SU-DHL-6 (cell line): ENCODE results near the gene CHSY3.

Experiments
- H2AFZ ChIP-seq: fragments of 200-600 bp; sonication (generic); 2 replicates; pipeline ENCODE4 v1.6.1; 2014; ENCODE audit warnings: low read depth, mild to moderate bottlenecking, moderate library complexity, mixed read lengths, antibody characterized with exemption, low read length; ENCODE audit not compliant: severe bottlenecking
- H3F3A ChIP-seq: fragments of 200-600 bp; shearing (Covaris generic); 2 replicates; pipeline ENCODE4 v1.6.0; 2016; ENCODE audit warnings: antibody characterized with exemption, mild to moderate bottlenecking; ENCODE audit not compliant: insufficient read depth
- H3K27ac ChIP-seq: fragments of 200-600 bp; sonication (generic); 2 replicates; pipeline ENCODE4 v1.5.1; 2016; ENCODE audit warnings: low read depth, mild to moderate bottlenecking, low read length, moderate library complexity, mixed read lengths
- H3K27me3 ChIP-seq: fragments of 200-600 bp; sonication (generic), shearing (Covaris generic); 2 replicates; pipeline ENCODE4 v1.6.0; 2014; ENCODE audit warnings: mild to moderate bottlenecking, low read length
- H3K36me3 ChIP-seq: fragments of 200-600 bp; sonication (generic); 2 replicates; pipeline ENCODE4 v1.6.1; 2014; ENCODE audit warnings: mild to moderate bottlenecking, low read length, mixed read lengths
- H3K4me2 ChIP-seq: fragments of 300-600, 200-600 bp; shearing (Covaris generic), sonication (generic); 2 replicates; pipeline ENCODE4 v1.6.0; 2014; ENCODE audit warnings: low read length, low read depth, mild to moderate bottlenecking; ENCODE audit not compliant: poor library complexity, severe bottlenecking
- H3K4me3 ChIP-seq: fragments of 200-600 bp; sonication (generic); 2 replicates; pipeline ENCODE4 v1.5.1; 2014; ENCODE audit warnings: antibody characterized with exemption, low read length, mild to moderate bottlenecking, mixed read lengths; ENCODE audit not compliant: insufficient read depth, poor library complexity, severe bottlenecking
- H3K79me2 ChIP-seq: fragments of 200-600 bp; sonication (generic); 2 replicates; pipeline ENCODE4 v1.6.1; 2014; ENCODE audit warnings: mild to moderate bottlenecking, low read length, moderate library complexity; ENCODE audit not compliant: insufficient read depth
- H3K9ac ChIP-seq: fragments of 200-600 bp; sonication (generic); 2 replicates; pipeline ENCODE4 v1.7.0; 2014; ENCODE audit warnings: mild to moderate bottlenecking, low read length
- H3K9me2 ChIP-seq: fragments of 200-600 bp; sonication (generic); replicated peaks from 2 replicates; pipeline ENCODE4 v1.6.1; 2014; ENCODE audit warnings: low read length; ENCODE audit not compliant: insufficient read depth
- H3K9me3 ChIP-seq: fragments of 200-600 bp; sonication (generic); 2 replicates; pipeline ENCODE4 v1.6.1; 2014; ENCODE audit warnings: low read length, mixed read lengths; ENCODE audit not compliant: insufficient read depth
- H4K20me1 ChIP-seq: fragments of 200-600 bp; sonication (generic); 2 replicates; pipeline ENCODE4 v1.6.1; 2014; ENCODE audit warnings: low read depth, mild to moderate bottlenecking, antibody characterized with exemption, low read length, moderate library complexity, mixed read lengths
- EZH2phosphoT487 ChIP-seq: fragments of 200-600 bp; sonication (generic), shearing (Covaris generic); conservative IDR thresholded peaks from 2 replicates; pipeline ENCODE4 v1.6.1; 2018; ENCODE audit warnings: mild to moderate bottlenecking, antibody characterized with exemption, low read length, moderate library complexity, mixed read lengths
- TF ChIP-seq, protein P1 (sequence below): fragments of 200-600 bp; sonication (generic); IDR thresholded peaks from one replicate; pipeline ENCODE4 v1.5.1; 2017; ENCODE audit warnings: antibody characterized with exemption, mild to moderate bottlenecking, low read length, moderate library complexity; ENCODE audit not compliant: insufficient read depth, poor library complexity, severe bottlenecking

CHSY3 gene

DNA sequence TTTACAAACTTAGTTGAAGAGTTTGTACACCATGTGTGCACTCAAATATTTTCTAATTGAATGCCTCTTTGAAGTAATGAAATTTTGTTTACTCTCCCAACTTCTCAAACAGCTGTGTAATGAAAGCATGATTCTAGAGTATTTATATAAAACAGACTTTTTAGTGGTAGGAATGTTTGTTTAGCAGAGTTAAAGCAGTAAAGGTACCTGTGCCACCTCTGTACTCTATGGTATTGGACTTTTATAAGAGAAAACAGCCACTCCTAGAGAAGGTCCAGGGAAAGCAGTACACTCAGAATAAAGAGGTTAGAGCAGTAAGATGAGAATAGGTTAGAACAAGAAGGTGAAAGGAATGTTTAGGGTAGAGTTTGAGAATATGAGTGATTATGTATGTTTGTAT lies 163.1 kb downstream of the CHSY3 start:
- H4K20me1 ChIP-seq, result no peaks in the 10 kb centered on the region
- H3K27me3 ChIP-seq, result no peaks in the 10 kb centered on the region
- no peaks in the 10 kb centered on the region for H3K79me2 ChIP-seq
- H3K9me2 ChIP-seq, result no peaks in the 10 kb centered on the region
- no peak overlapping the region for H3K27ac ChIP-seq
- TF ChIP-seq, protein P1, sequence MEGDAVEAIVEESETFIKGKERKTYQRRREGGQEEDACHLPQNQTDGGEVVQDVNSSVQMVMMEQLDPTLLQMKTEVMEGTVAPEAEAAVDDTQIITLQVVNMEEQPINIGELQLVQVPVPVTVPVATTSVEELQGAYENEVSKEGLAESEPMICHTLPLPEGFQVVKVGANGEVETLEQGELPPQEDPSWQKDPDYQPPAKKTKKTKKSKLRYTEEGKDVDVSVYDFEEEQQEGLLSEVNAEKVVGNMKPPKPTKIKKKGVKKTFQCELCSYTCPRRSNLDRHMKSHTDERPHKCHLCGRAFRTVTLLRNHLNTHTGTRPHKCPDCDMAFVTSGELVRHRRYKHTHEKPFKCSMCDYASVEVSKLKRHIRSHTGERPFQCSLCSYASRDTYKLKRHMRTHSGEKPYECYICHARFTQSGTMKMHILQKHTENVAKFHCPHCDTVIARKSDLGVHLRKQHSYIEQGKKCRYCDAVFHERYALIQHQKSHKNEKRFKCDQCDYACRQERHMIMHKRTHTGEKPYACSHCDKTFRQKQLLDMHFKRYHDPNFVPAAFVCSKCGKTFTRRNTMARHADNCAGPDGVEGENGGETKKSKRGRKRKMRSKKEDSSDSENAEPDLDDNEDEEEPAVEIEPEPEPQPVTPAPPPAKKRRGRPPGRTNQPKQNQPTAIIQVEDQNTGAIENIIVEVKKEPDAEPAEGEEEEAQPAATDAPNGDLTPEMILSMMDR, result no peak
- no peak for TF ChIP-seq EZH2phosphoT487
- no peak overlapping the region for H3K4me3 ChIP-seq
- H3K9ac ChIP-seq, result no peak overlapping the region
- no peak overlapping the region for H3K4me2 ChIP-seq
- H2AFZ ChIP-seq, result no peak overlapping the region
- no peaks in the 10 kb centered on the region for H3K9me3 ChIP-seq
- no peaks in the 10 kb centered on the region for H3F3A ChIP-seq
- no peaks in the 10 kb centered on the region for H3K36me3 ChIP-seq

DNA sequence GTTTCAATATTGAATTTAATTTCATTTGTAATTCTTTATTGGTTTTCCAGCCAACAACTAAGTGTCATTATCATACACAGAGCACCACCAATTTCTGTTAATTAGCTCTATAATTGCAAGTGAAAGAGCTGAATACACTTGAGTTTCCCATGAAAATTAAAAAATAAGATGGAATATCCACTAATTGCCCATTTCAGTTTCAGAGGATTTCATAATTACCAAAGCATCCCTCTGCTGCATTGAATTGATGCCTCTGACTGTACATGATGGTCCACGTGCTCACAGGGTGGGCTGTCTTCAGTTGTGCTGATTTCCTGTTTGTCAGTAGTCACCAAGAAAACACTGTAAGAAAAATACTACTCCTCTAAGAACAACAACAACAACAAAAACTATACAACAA lies 163.8 kb downstream of the CHSY3 start:
- Histone ChIP-seq H3K4me2 (no peak overlapping the region), H3K9me3 (no peaks in the 10 kb centered on the region), H3K9me2 (no peaks in the 10 kb centered on the region), H3K9ac (no peak overlapping the region), H3K79me2 (no peaks in the 10 kb centered on the region), H3K4me3 (no peak overlapping the region), H3K27me3 (no peaks in the 10 kb centered on the region), H3K36me3 (no peaks in the 10 kb centered on the region), H4K20me1 (no peaks in the 10 kb centered on the region), H3K27ac (no peak overlapping the region), H2AFZ (no peak overlapping the region), H3F3A (no peaks in the 10 kb centered on the region)
- TF ChIP-seq EZH2phosphoT487, result no peak

DNA sequence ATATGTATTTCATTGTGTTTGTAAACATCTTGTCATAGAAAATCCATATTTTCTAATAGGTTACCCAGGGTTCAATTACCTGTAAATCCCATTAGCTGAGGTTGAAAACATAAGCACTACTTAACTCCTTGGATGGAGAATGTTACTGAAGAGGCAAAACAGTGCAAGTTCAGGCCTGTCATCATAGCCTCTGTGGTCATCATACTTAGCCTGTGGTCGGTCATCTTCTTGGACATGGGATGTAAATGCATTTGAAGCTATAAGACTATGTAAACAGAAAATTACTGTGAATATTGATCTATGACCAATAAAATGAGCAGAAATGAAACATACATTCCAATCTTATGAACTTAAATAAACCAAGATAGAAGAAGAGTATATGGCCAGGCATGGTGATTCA lies 164.7 kb downstream of the CHSY3 start:
- Histone ChIP-seq H4K20me1 (no peaks in the 10 kb centered on the region), H3K36me3 (no peaks in the 10 kb centered on the region), H3K4me3 (no peak overlapping the region), H3K27ac (no peak overlapping the region), H3K4me2 (no peak overlapping the region), H3K79me2 (no peaks in the 10 kb centered on the region), H2AFZ (no peak overlapping the region), H3K9me2 (no peaks in the 10 kb centered on the region), H3K9me3 (no peaks in the 10 kb centered on the region), H3K27me3 (no peaks in the 10 kb centered on the region), H3F3A (no peaks in the 10 kb centered on the region), H3K9ac (no peak overlapping the region)
- TF ChIP-seq EZH2phosphoT487, result no peak
- TF ChIP-seq, protein P1, result no peak

DNA sequence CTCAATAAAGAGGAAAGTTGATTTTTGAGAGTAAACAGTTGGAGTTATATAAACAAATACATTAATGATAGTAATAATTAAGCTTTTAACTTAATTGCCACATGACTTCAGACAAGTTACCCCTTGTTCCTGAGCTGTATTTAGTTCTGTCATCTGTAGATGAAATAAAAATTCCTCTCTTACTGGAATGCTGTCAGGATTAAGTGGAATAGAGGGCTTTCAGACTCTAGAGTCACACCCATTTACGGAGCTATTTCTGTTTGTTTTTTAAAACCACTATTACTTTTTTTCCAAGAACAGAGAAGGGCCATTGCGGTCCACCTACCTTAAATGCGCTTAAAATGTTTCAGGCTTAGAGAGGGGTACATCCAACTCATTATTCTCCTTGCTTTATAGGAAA lies 170.6 kb downstream of the CHSY3 start:
- no peaks in the 10 kb centered on the region for H4K20me1 ChIP-seq
- no peaks in the 10 kb centered on the region for H3K9me2 ChIP-seq
- no peaks in the 10 kb centered on the region for H3F3A ChIP-seq
- H3K27me3 ChIP-seq, result no peaks in the 10 kb centered on the region
- no peak for TF ChIP-seq EZH2phosphoT487
- TF ChIP-seq, protein P1, result no peak
- H3K9me3 ChIP-seq, result no peaks in the 10 kb centered on the region
- no peak overlapping the region for H3K4me2 ChIP-seq
- no peak overlapping the region for H2AFZ ChIP-seq
- H3K27ac ChIP-seq, result no peak overlapping the region
- H3K9ac ChIP-seq, result no peak overlapping the region
- no peaks in the 10 kb centered on the region for H3K36me3 ChIP-seq
- H3K79me2 ChIP-seq, result no peaks in the 10 kb centered on the region
- H3K4me3 ChIP-seq, result no peak overlapping the region
